Measurements from ENCODE around the gene AP1G1. TPM values are rescaled to one million over a fixed set of nuclear protein-coding genes. Genes with fewer than 3 reads are reported as not detected.
A peak's percentile ranks its signal among the peaks of the same experiment; 100 is the strongest.

AP1G1 gene
- total and polyA plus RNA-seq, 10 of the 15 experiments (the other 5 are each of a cell fraction or from before 2014, with no cell fraction given), result 5.9 to 83.7 (median 47.8) TPM

- SMC1A ChIA-PET (ENCODE audit: uncharacterized antibody, unreplicated experiment), result interaction anchor here (0.6 kb wide), 1 partner anchor 94 kb away, joined by 3 read pairs; no protein-coding TSS in a partner anchor
Measured at GRCh38 chr16:71746442-71747046, 62.1 kb downstream of the AP1G1 start.

More at GRCh38 chr16:71746442-71747046, 62.1 kb downstream of the AP1G1 start:
- Histone ChIP-seq H3K27ac (ENCODE audit: control insufficient read depth, insufficient read depth) (no peak overlapping the region), H3K4me1 (ENCODE audit: control insufficient read depth, insufficient read depth, low read length) (no peaks in the 10 kb centered on the region), H3K4me2 (ENCODE audit: control insufficient read depth, insufficient read depth) (no peak overlapping the region), H2AFZ (ENCODE audit: control insufficient read depth, low read depth, low read length) (no peak overlapping the region), H3K79me2 (ENCODE audit: control insufficient read depth, insufficient read depth, low read length) (no peaks in the 10 kb centered on the region), H4K20me1 (ENCODE audit: control insufficient read depth, insufficient read depth) (no peaks in the 10 kb centered on the region), H3K9ac (ENCODE audit: control insufficient read depth, insufficient read depth, low read length) (no peak overlapping the region), H3K36me3 (ENCODE audit: control insufficient read depth in 2 of 2, insufficient read depth in 2 of 2, low read length in 1 of 2) (peaks cover 4 to 24% of the 10 kb centered on the region in 2 experiments), H3K27me3 (replicated peaks in 1 of 2; ENCODE audit: control insufficient read depth in 2 of 2, insufficient read depth in 2 of 2, low read length in 1 of 2) (no peaks in the 10 kb centered on the region), H3K4me3 (no peak overlapping the region), H3K9me3 (replicated peaks; ENCODE audit: control insufficient read depth, insufficient read depth, low read length) (no peaks in the 10 kb centered on the region)
- in situ Hi-C loops (cut with MboI) (no loop called here), intact Hi-C loops (cut with micrococcal nuclease; ENCODE audit: unreplicated experiment) (loop anchor here (1.0 to 2.0 kb wide), 3 partner anchors 135 to 214 kb away; no protein-coding TSS in a partner anchor)
- BruUV-seq (replicated peaks), result no TSS peak
- ChIA-PET RAD21 (ENCODE audit: unreplicated experiment) (interaction anchor here (1.4 kb wide), 1 partner anchor 215 kb away, joined by 5 read pairs; no protein-coding TSS in a partner anchor), CTCF (no interaction called here), POLR2A (no interaction called here)
- FAIRE-seq, result peak; percentile 80
- peak; percentile 71 for ATAC-seq
- WGBS (ENCODE audit: insufficient coverage, insufficient replicate concordance, low lambda C conversion rate, missing lambda C conversion rate), result 40% methylated on average over 7 of the region's 7 CpGs
- no peak for DNase-seq (ENCODE audit: low read depth, low spot score)
- TF ChIP-seq POU2F2 (IDR thresholded peaks at IDR 0.05; ENCODE audit: borderline replicate concordance, low read depth, low read length) (no peak), SMC3 (IDR thresholded peaks at IDR 0.05; ENCODE audit: borderline replicate concordance, low read length) (peak; percentile 55; the same call in 1 of the 2 replicates), CTCF (IDR thresholded peaks at IDR 0.05 in 2 of 3, conservative IDR thresholded peaks at IDR 0.05 in 1 of 3; ENCODE audit: control insufficient read depth in 2 of 3, extremely low read depth in 1 of 3, insufficient read depth in 1 of 3, low read depth in 3 of 3, low read length in 3 of 3) (peak; percentile 48 to 63 (median 52)), RUNX3 (IDR thresholded peaks at IDR 0.05; ENCODE audit: low read length) (peak; percentile 56), RAD21 (IDR thresholded peaks at IDR 0.05; ENCODE audit: insufficient read depth, low read depth, low read length) (peak; percentile 69), ZNF217 (IDR thresholded peaks at IDR 0.05) (no peak)
